ENCODE data around the gene FBXO17. TPM values are rescaled to one million over a fixed set of nuclear protein-coding genes. Genes with fewer than 3 reads are reported as not detected.

FBXO17 gene
- total RNA-seq, 5 donors from 2014 or later (not counting 1 experiment from before 2014, with no cell fraction given) = 0.18 to 0.46 (median 0.28) TPM; not detected in 2

GRCh38 chr19:38893341-38893771, 82.2 kb downstream of the FBXO17 start:
- Histone ChIP-seq H3K36me3 (ENCODE audit: control insufficient read depth in 2 of 2, extremely low read depth in 1 of 2, insufficient read depth in 1 of 2, low read length in 1 of 2) (peaks cover 13 to 23% of the 10 kb centered on the region in 2 donors), H3K27me3 (replicated peaks in 1 of 2; ENCODE audit: control insufficient read depth in 2 of 2, extremely low read depth in 1 of 2, insufficient read depth in 2 of 2, low read length in 1 of 2) (no peaks in the 10 kb centered on the region), H3K4me1 (ENCODE audit: control insufficient read depth in 1 of 2, extremely low read depth in 1 of 2, insufficient read depth in 2 of 2, low read length in 2 of 2) (peaks cover 0 to 11% of the 10 kb centered on the region in 2 experiments), H3K27ac (ENCODE audit: low read length) (no peak overlapping the region), H3K9me3 (no peaks in the 10 kb centered on the region), H3K4me3 (ENCODE audit: control insufficient read depth in 1 of 2, extremely low read depth in 1 of 2, low read length in 1 of 2) (no peak overlapping the region)
- Mint-ChIP-seq H3K4me3 (no peak overlapping the region), H3K36me3 (peaks cover 10% of the 10 kb centered on the region), H3K4me1 (peaks cover 15 to 22% (median 15%) of the 10 kb centered on the region in 3 donors), H3K9me3 (no peaks in the 10 kb centered on the region), H3K27me3 (no peaks in the 10 kb centered on the region), H3K27ac (no peak overlapping the region)
- no peak for DNase-seq
- 96% methylated on average over 8 of the region's 14 CpGs for WGBS (ENCODE audit: insufficient coverage)
- ATAC-seq (replicated peaks in 1 of 4) = no peak
- CTCF ChIA-PET = no interaction called here
- POLR2A ChIA-PET = no interaction called here

GRCh38 chr19:38892841-38893240, 82.7 kb downstream of the FBXO17 start:
- no peaks in the 10 kb centered on the region for H3K9me3 Mint-ChIP-seq
- peaks cover 0 to 6% of the 10 kb centered on the region in 2 experiments for H3K4me1 ChIP-seq (ENCODE audit: control insufficient read depth in 1 of 2, extremely low read depth in 1 of 2, insufficient read depth in 2 of 2, low read length in 2 of 2)
- POLR2A ChIA-PET = no interaction called here
- peaks cover 10% of the 10 kb centered on the region for H3K36me3 Mint-ChIP-seq
- no peak overlapping the region for H3K4me3 Mint-ChIP-seq
- H3K36me3 ChIP-seq (ENCODE audit: control insufficient read depth in 2 of 2, extremely low read depth in 1 of 2, insufficient read depth in 1 of 2, low read length in 1 of 2) = peaks cover 13 to 26% of the 10 kb centered on the region in 2 donors
- no peak for DNase-seq
- peaks cover 9 to 17% (median 13%) of the 10 kb centered on the region in 3 donors for H3K4me1 Mint-ChIP-seq
- no peak for ATAC-seq (replicated peaks in 1 of 4)
- no peaks in the 10 kb centered on the region for H3K9me3 ChIP-seq
- H3K27ac Mint-ChIP-seq = no peak overlapping the region
- H3K27me3 Mint-ChIP-seq = no peaks in the 10 kb centered on the region
- CTCF ChIA-PET = no interaction called here
- H3K27ac ChIP-seq (ENCODE audit: low read length) = no peak overlapping the region
- no peaks in the 10 kb centered on the region for H3K27me3 ChIP-seq (replicated peaks in 1 of 2; ENCODE audit: control insufficient read depth in 2 of 2, extremely low read depth in 1 of 2, insufficient read depth in 2 of 2, low read length in 1 of 2)
- H3K4me3 ChIP-seq (ENCODE audit: control insufficient read depth in 1 of 2, extremely low read depth in 1 of 2, low read length in 1 of 2) = no peak overlapping the region
- WGBS (ENCODE audit: insufficient coverage) = 100% methylated on average over 2 of the region's 5 CpGs

GRCh38 chr19:38891771-38892170, 83.8 kb downstream of the FBXO17 start:
- no peak for ATAC-seq (replicated peaks in 1 of 4)
- Histone ChIP-seq H3K4me1 (ENCODE audit: control insufficient read depth in 1 of 2, extremely low read depth in 1 of 2, insufficient read depth in 2 of 2, low read length in 2 of 2) (peaks cover 0 to 5% of the 10 kb centered on the region in 2 experiments), H3K36me3 (ENCODE audit: control insufficient read depth in 2 of 2, extremely low read depth in 1 of 2, insufficient read depth in 1 of 2, low read length in 1 of 2) (peaks cover 13 to 26% of the 10 kb centered on the region in 2 donors), H3K27me3 (replicated peaks in 1 of 2; ENCODE audit: control insufficient read depth in 2 of 2, extremely low read depth in 1 of 2, insufficient read depth in 2 of 2, low read length in 1 of 2) (no peaks in the 10 kb centered on the region), H3K9me3 (no peaks in the 10 kb centered on the region), H3K27ac (ENCODE audit: low read length) (no peak overlapping the region), H3K4me3 (ENCODE audit: control insufficient read depth in 1 of 2, extremely low read depth in 1 of 2, low read length in 1 of 2) (no peak overlapping the region)
- H3K27ac Mint-ChIP-seq = no peak overlapping the region
- H3K4me3 Mint-ChIP-seq = no peak overlapping the region
- no peaks in the 10 kb centered on the region for H3K9me3 Mint-ChIP-seq
- WGBS (ENCODE audit: insufficient coverage) = 93% methylated on average over 5 of the region's 6 CpGs
- H3K36me3 Mint-ChIP-seq = peaks cover 10% of the 10 kb centered on the region
- DNase-seq = no peak
- peaks cover 7 to 10% (median 10%) of the 10 kb centered on the region in 3 donors for H3K4me1 Mint-ChIP-seq
- no peaks in the 10 kb centered on the region for H3K27me3 Mint-ChIP-seq
- ChIA-PET CTCF (interaction anchor here (0.5 to 0.7 kb wide), 3 partner anchors 14 to 565 kb away, joined by 3 to 4 read pairs (median 4); no protein-coding TSS in a partner anchor), POLR2A (no interaction called here)

Other genes starting within 250 kb of the FBXO17 start
- gene CAPN12, start 231.3 kb downstream of the FBXO17 start, total RNA-seq = 10 to 100 TPM in 2 of 5 donors, 1 to 10 TPM in 3; 2.5 to 13.8 (median 8.8) TPM
- not detected for gene LGALS7, start 202.2 kb downstream of the FBXO17 start, total RNA-seq
- gene LGALS7B, start 186.5 kb downstream of the FBXO17 start, total RNA-seq = not detected
- gene LGALS4, start 162.8 kb downstream of the FBXO17 start, total RNA-seq = 1 to 10 TPM; 3.8 to 8.8 (median 6.6) TPM
- 100 to 1,000 TPM in 4 of 5 donors, 10 to 100 TPM in 1; 76.7 to 159 (median 134) TPM for gene ECH1, start 143.9 kb downstream of the FBXO17 start, total RNA-seq
- 100 to 1,000 TPM; 320 to 498 (median 330) TPM for gene HNRNPL, start 125.8 kb downstream of the FBXO17 start, total RNA-seq
- gene RINL, start 97.5 kb downstream of the FBXO17 start, total RNA-seq = 10 to 100 TPM; 44.2 to 81.3 (median 71.0) TPM
- 10 to 100 TPM; 50.7 to 67.6 (median 55.6) TPM for gene SIRT2, start 76.1 kb downstream of the FBXO17 start, total RNA-seq
- gene NFKBIB, start 75.8 kb downstream of the FBXO17 start, total RNA-seq = 10 to 100 TPM; 31.9 to 36.8 (median 33.9) TPM
- 1 to 10 TPM; 1.1 to 1.6 (median 1.3) TPM for gene CCER2, start 63.6 kb downstream of the FBXO17 start, total RNA-seq
- 10 to 100 TPM; 22.0 to 33.5 (median 26.0) TPM for gene SARS2, start 45.0 kb downstream of the FBXO17 start, total RNA-seq
- 10 to 100 TPM; 17.3 to 35.1 (median 32.8) TPM for gene MRPS12, start 44.8 kb downstream of the FBXO17 start, total RNA-seq
- under 1 TPM in 3 of 5 donors, not detected in 2; 0.41 to 0.69 (median 0.66) TPM for gene FBXO27, start 56.8 kb upstream of the FBXO17 start, total RNA-seq
- under 1 TPM in 1 of 5 donors, not detected in 4; 0.19 TPM for gene ACP7, start 108.6 kb upstream of the FBXO17 start, total RNA-seq
- gene PAK4, start 150.0 kb upstream of the FBXO17 start, total RNA-seq = 10 to 100 TPM in 3 of 5 donors, 1 to 10 TPM in 2; 8.6 to 16.8 (median 12.9) TPM
- under 1 TPM in 3 of 5 donors, not detected in 2; 0.23 to 0.46 (median 0.41) TPM for gene NCCRP1, start 221.2 kb upstream of the FBXO17 start, total RNA-seq
- gene SYCN, start 228.5 kb upstream of the FBXO17 start, total RNA-seq = 1 to 10 TPM in 2 of 5 donors, under 1 TPM in 1, not detected in 2; 0.82 to 1.7 (median 1.1) TPM

Measured in T-cell (primary cell).